Natural killer cell (primary cell): ENCODE measurements around the gene GPER1. TPM values are rescaled to one million over a fixed set of nuclear protein-coding genes. Genes with fewer than 3 reads are reported as not detected.

Source experiments
- ATAC-seq, 3 donors: fragments of 150-1000 bp in 2 of 3; fragments of 200-7000 bp in 1 of 3; cut with Tn5 transposase; 1 replicate in 1 of 3; 2 replicates in 2 of 3; pipeline ENCODE4 v1.10.0; 2021; ENCODE audit warnings: mild to moderate bottlenecking in 2 of 3, moderate library complexity in 2 of 3
- DNase-seq, 2 donors: peaks; one replicate each; pipeline versions ENCODE4 v3.0.0 to v3.0.0-alpha.2; 2013 to 2021; ENCODE audit warnings: mixed read lengths in 1 of 2
- H3K27ac ChIP-seq: one replicate; pipeline ENCODE4 v1.5.1; 2013; ENCODE audit warnings: mild to moderate bottlenecking, low read length
- H3K27me3 ChIP-seq: one replicate; pipeline ENCODE4 v1.6.1; 2013; ENCODE audit warnings: low read length; ENCODE audit not compliant: control insufficient read depth, insufficient read depth
- H3K36me3 ChIP-seq: one replicate; pipeline ENCODE4 v1.6.1; 2013; ENCODE audit warnings: low read length; ENCODE audit not compliant: control insufficient read depth, insufficient read depth
- H3K4me1 ChIP-seq: one replicate; pipeline ENCODE4 v1.6.1; 2013; ENCODE audit warnings: low read length; ENCODE audit not compliant: control insufficient read depth, insufficient read depth
- H3K4me3 ChIP-seq: one replicate; pipeline ENCODE4 v1.5.1; 2013; ENCODE audit warnings: low read length
- H3K9me3 ChIP-seq: one replicate; pipeline ENCODE4 v1.6.1; 2013; ENCODE audit warnings: low read length; ENCODE audit not compliant: control insufficient read depth, insufficient read depth
- H3K27ac Mint-ChIP-seq, 2 donors: one replicate each; pipeline ENCODE4 v1.8.0; 2022; ENCODE audit warnings: mild to moderate bottlenecking in 2 of 2, mixed read lengths in 2 of 2, moderate library complexity in 1 of 2
- H3K27me3 Mint-ChIP-seq, 2 donors: one replicate each; pipeline ENCODE4 v1.8.0; 2022; ENCODE audit warnings: low read depth in 2 of 2, mixed read lengths in 2 of 2
- H3K36me3 Mint-ChIP-seq: one replicate; pipeline ENCODE4 v1.8.0; 2022; ENCODE audit warnings: mixed read lengths
- H3K4me1 Mint-ChIP-seq, 2 donors: one replicate each; pipeline ENCODE4 v1.8.0; 2022; ENCODE audit warnings: mixed read lengths in 2 of 2
- H3K4me3 Mint-ChIP-seq: one replicate; pipeline ENCODE4 v1.8.0; 2022; ENCODE audit warnings: mild to moderate bottlenecking, moderate library complexity, mixed read lengths
- H3K9me3 Mint-ChIP-seq, 2 donors: one replicate each; pipeline ENCODE4 v1.8.0; 2022; ENCODE audit warnings: mixed read lengths in 2 of 2
- CTCF ChIP-seq: fragments of 200-600 bp; IDR thresholded peaks from one replicate; pipeline ENCODE4 v1.8.0; 2022; ENCODE audit warnings: antibody characterized with exemption
- WGBS: methylation state at CpG from one replicate; pipeline ENCODE4 v1.1.7; 2013; ENCODE audit warnings: missing lambda C conversion rate; ENCODE audit not compliant: insufficient coverage; 5-methylcytosine and 5-hydroxymethylcytosine counted together
- intact Hi-C: fragments of 100-400 bp; cut with micrococcal nuclease; formaldehyde crosslinking; loops from one replicate; pipeline ENCODE4 v1.14.2; 2022
- total RNA-seq, 4 donors: library from RNA; stranded (reverse); fragments of 120-200 nt in 1 of 4; gene quantifications; one replicate each; pipeline versions ENCODE4 v1.2.3 to v1.2.4, GENCODE V29; 2013 to 2022

GPER1 gene
- total RNA-seq, 3 donors from 2014 or later (not counting 1 experiment from before 2014, with no cell fraction given) = 0.25 to 0.26 TPM; not detected in 1

- Histone ChIP-seq H3K4me3 (no peak overlapping the region), H3K36me3 (peaks cover 4% of the 10 kb centered on the region), H3K9me3 (no peaks in the 10 kb centered on the region), H3K27me3 (no peaks in the 10 kb centered on the region), H3K4me1 (no peaks in the 10 kb centered on the region), H3K27ac (no peak overlapping the region)
- Mint-ChIP-seq H3K27ac (no peak overlapping the region), H3K27me3 (no peaks in the 10 kb centered on the region), H3K4me3 (no peak overlapping the region), H3K36me3 (no peaks in the 10 kb centered on the region), H3K9me3 (no peaks in the 10 kb centered on the region), H3K4me1 (peaks cover 3 to 8% of the 10 kb centered on the region in 2 donors)
- 75% methylated on average over 28 of the region's 28 CpGs for WGBS
- intact Hi-C loops = no loop called here
- TF ChIP-seq CTCF = no peak
- ATAC-seq = no peak
- DNase-seq = no peak
These were observed 34.2 kb downstream of the GPER1 start for GRCh38 chr7:1121886-1122831.

DNA sequence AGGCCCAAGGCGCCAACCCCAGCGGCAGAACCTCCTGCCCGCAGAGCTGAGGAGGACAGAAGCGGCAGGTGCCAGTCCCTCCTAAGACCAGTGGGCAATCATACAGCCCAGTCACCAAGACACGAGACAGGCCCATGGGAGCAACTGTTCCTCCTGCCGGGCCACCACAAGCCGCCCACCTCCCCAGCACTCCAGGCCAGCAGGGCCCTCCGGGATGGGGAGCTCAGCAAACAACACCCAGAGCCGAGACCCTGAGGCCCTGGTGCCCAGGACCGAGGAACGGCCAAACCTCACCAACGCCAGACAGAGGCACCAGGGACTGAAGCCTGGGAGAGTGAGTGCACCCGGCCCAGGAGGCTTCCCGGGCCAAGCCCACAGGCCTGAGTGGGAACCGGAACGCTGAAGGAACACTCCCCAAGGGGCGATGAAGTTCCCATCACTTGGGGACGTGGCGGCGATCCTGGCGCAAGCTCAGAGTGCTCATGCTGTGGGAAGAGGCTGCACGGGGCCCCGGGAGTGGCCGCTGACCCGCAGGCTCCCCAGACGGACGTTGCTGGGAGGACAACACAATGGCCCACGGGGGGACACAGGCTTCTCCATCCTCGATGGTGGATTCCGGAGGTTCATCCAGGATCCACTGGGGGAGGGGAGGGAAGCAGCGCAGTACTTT is 35.1 kb downstream of the GPER1 start:
- no peak for TF ChIP-seq CTCF
- 85% methylated on average over 31 of the region's 31 CpGs for WGBS
- no peak overlapping the region for H3K4me3 ChIP-seq
- no peak overlapping the region for H3K27ac ChIP-seq
- Mint-ChIP-seq H3K4me1 (peaks cover 0 to 2% of the 10 kb centered on the region in 2 donors), H3K27me3 (no peaks in the 10 kb centered on the region), H3K27ac (no peak overlapping the region), H3K36me3 (no peaks in the 10 kb centered on the region), H3K9me3 (no peaks in the 10 kb centered on the region), H3K4me3 (no peak overlapping the region)
- no peak for ATAC-seq
- no peaks in the 10 kb centered on the region for H3K27me3 ChIP-seq
- intact Hi-C loops = no loop called here
- no peaks in the 10 kb centered on the region for H3K4me1 ChIP-seq
- H3K36me3 ChIP-seq = peaks cover 4% of the 10 kb centered on the region
- no peaks in the 10 kb centered on the region for H3K9me3 ChIP-seq
- no peak for DNase-seq

GRCh38 chr7:1123715-1124114 is 35.8 kb downstream of the GPER1 start:
- Histone ChIP-seq H3K4me3 (no peak overlapping the region), H3K27ac (no peak overlapping the region), H3K9me3 (no peaks in the 10 kb centered on the region), H3K36me3 (peaks cover 4% of the 10 kb centered on the region), H3K4me1 (no peaks in the 10 kb centered on the region), H3K27me3 (no peaks in the 10 kb centered on the region)
- DNase-seq = no peak
- 91% methylated on average over 17 of the region's 17 CpGs for WGBS
- intact Hi-C loops = no loop called here
- H3K4me3 Mint-ChIP-seq = no peak overlapping the region
- TF ChIP-seq CTCF = no peak
- H3K27ac Mint-ChIP-seq = no peak overlapping the region
- H3K4me1 Mint-ChIP-seq = no peaks in the 10 kb centered on the region
- H3K36me3 Mint-ChIP-seq = no peaks in the 10 kb centered on the region
- H3K27me3 Mint-ChIP-seq = no peaks in the 10 kb centered on the region
- no peaks in the 10 kb centered on the region for H3K9me3 Mint-ChIP-seq
- no peak for ATAC-seq
